RCC 7860 (cell line): ENCODE measurements around the gene MOB2.

Source experiments
- DNase-seq: peaks from one replicate; pipeline ENCODE4 v3.0.0-alpha.2; 2015; ENCODE audit warnings: low spot score
- FAIRE-seq: peaks from 2 replicates; lab custom pipeline; 2012; peaks lifted over from hg19 to GRCh38; lab: Jason Lieb, UNC

MOB2 gene

GRCh38 chr11:1459764-1460395 is 26.7 kb downstream of the MOB2 start:
- DNase-seq: no peak
- FAIRE-seq: no peak

- FAIRE-seq: no peak
- DNase-seq: no peak
These were observed 27.4 kb downstream of the MOB2 start for GRCh38 chr11:1459219-1459575.

GRCh38 chr11:1458340-1459218 is 28.0 kb downstream of the MOB2 start:
- DNase-seq: no peak
- FAIRE-seq: no peak

- no peak for DNase-seq
- FAIRE-seq: no peak
These were observed 28.7 kb downstream of the MOB2 start for GRCh38 chr11:1457856-1458255.

- FAIRE-seq: no peak
These were observed 29.3 kb downstream of the MOB2 start for GRCh38 chr11:1457326-1457680.

GRCh38 chr11:1456596-1457325 is 29.8 kb downstream of the MOB2 start:
- FAIRE-seq (no peak), DNase-seq (no peak)

More at GRCh38 chr11:1457326-1457680, 29.3 kb downstream of the MOB2 start:
- no peak for DNase-seq

- DNase-seq (no peak), FAIRE-seq (no peak)
These were observed 30.4 kb downstream of the MOB2 start for GRCh38 chr11:1456176-1456575.

GRCh38 chr11:1455763-1456060 is 30.9 kb downstream of the MOB2 start:
- DNase-seq (no peak), FAIRE-seq (no peak)

GRCh38 chr11:1455032-1455762 is 31.4 kb downstream of the MOB2 start:
- DNase-seq: no peak
- FAIRE-seq: no peak

GRCh38 chr11:1454576-1454975 is 32.0 kb downstream of the MOB2 start:
- FAIRE-seq (no peak), DNase-seq (no peak)

- no peak for DNase-seq
- no peak for FAIRE-seq
These were observed 33.0 kb downstream of the MOB2 start for GRCh38 chr11:1453611-1454034.

- no peak for FAIRE-seq
- DNase-seq: no peak
These were observed 33.8 kb downstream of the MOB2 start for GRCh38 chr11:1452744-1453143.

GRCh38 chr11:1451781-1452470 is 34.7 kb downstream of the MOB2 start:
- FAIRE-seq: no peak
- no peak for DNase-seq

GRCh38 chr11:1450949-1451710 is 35.4 kb downstream of the MOB2 start:
- FAIRE-seq (no peak), DNase-seq (no peak)

- FAIRE-seq (no peak), DNase-seq (no peak)
These were observed 36.2 kb downstream of the MOB2 start for GRCh38 chr11:1450344-1450875.

- FAIRE-seq (no peak), DNase-seq (no peak)
These were observed 36.9 kb downstream of the MOB2 start for GRCh38 chr11:1449490-1450243.

GRCh38 chr11:1448882-1449281 is 37.7 kb downstream of the MOB2 start:
- DNase-seq: no peak
- FAIRE-seq: no peak

- FAIRE-seq: no peak
These were observed 38.4 kb downstream of the MOB2 start for GRCh38 chr11:1447845-1448825.

More at GRCh38 chr11:1447845-1448825, 38.4 kb downstream of the MOB2 start:
- no peak for DNase-seq
